MM.1S (cell line): Measurements from ENCODE around the gene SEMA4C.

Experiments used
- EZH2 ChIP-seq: fragments of 300-600 bp; sonication (generic); optimal IDR thresholded peaks from 2 replicates; pipeline ENCODE3; 2017; ENCODE audit warnings: low read depth, mild to moderate bottlenecking, antibody characterized with exemption, low read length, mixed read lengths
- EZH2phosphoT487 ChIP-seq: fragments of 300-600 bp; sonication (generic); IDR thresholded peaks from 2 replicates; pipeline ENCODE4 v1.6.1; 2018; ENCODE audit warnings: antibody characterized with exemption, low read length
- TF ChIP-seq, protein P1 (sequence below): fragments of 300-600 bp; sonication (generic); IDR thresholded peaks from 2 replicates; pipeline ENCODE4 v1.5.1; 2016; ENCODE audit warnings: antibody characterized with exemption, low read length, mixed read lengths

DNA sequence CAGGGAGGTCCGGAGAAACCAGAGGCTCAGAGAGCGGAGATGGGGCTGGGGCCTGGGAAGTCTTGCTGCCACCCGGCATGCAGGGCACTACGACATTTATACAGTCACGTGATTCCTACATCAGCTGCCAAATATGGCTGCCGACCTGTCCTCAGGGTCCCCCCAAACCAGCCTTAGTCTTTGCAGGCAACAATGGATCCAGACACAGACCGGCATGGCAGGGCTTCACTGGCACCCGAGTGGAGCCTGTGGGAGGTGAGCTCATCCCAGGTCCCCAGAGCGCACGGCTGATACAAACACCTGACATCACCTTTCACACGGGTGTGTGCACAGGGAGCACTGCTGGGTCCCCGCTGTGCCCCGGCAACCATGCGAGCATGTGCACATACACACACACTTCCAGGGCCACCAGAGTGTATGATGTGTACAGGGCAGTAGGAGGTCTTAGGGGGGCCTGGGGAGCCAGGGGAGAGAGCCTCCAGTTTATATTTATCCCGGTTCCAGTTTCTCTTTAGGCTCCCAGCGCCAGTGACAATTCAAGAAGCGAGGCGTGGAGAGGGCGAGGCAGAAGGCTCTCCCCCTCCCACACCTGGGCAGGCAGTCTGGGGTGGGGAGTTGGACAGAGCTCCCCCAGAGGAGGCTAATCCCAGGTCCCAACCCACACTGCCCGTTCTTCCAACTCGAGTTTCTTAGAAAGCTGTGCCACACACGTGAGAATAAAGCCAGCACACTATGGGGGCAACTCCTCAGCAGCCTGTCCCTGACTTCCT, 2.7 kb downstream of the SEMA4C start:
- TF ChIP-seq, protein P1, sequence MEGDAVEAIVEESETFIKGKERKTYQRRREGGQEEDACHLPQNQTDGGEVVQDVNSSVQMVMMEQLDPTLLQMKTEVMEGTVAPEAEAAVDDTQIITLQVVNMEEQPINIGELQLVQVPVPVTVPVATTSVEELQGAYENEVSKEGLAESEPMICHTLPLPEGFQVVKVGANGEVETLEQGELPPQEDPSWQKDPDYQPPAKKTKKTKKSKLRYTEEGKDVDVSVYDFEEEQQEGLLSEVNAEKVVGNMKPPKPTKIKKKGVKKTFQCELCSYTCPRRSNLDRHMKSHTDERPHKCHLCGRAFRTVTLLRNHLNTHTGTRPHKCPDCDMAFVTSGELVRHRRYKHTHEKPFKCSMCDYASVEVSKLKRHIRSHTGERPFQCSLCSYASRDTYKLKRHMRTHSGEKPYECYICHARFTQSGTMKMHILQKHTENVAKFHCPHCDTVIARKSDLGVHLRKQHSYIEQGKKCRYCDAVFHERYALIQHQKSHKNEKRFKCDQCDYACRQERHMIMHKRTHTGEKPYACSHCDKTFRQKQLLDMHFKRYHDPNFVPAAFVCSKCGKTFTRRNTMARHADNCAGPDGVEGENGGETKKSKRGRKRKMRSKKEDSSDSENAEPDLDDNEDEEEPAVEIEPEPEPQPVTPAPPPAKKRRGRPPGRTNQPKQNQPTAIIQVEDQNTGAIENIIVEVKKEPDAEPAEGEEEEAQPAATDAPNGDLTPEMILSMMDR = no peak
- TF ChIP-seq EZH2 (no peak), EZH2phosphoT487 (no peak)
